GM12878 (cell line): Measurements from ENCODE around the gene METTL9. TPM values are rescaled to one million over a fixed set of nuclear protein-coding genes. Genes with fewer than 3 reads are reported as not detected.

ENCODE experiments used
- ATF7 ChIP-seq: fragments of 450-650 bp; IDR thresholded peaks from 2 replicates; pipeline ENCODE4 v1.6.1; 2016; ENCODE audit warnings: low read depth, mild to moderate bottlenecking
- CBFB ChIP-seq: IDR thresholded peaks from 2 replicates; pipeline ENCODE4 v1.6.1; 2016; ENCODE audit warnings: antibody characterized with exemption, low read depth
- CBX5 ChIP-seq: sonication (generic); IDR thresholded peaks from 2 replicates; pipeline ENCODE4 v1.6.1; 2016; ENCODE audit warnings: low read depth, moderate library complexity, mild to moderate bottlenecking, inconsistent platforms
- CHD4 ChIP-seq: fragments of 200-600 bp; sonication (generic); IDR thresholded peaks from 2 replicates; pipeline ENCODE4 v1.6.1; 2016; ENCODE audit warnings: mild to moderate bottlenecking
- E2F8 ChIP-seq: fragments of 450-650 bp; IDR thresholded peaks from 2 replicates; pipeline ENCODE4 v1.6.1; 2018; ENCODE audit warnings: mild to moderate bottlenecking, low read depth, moderate library complexity; ENCODE audit not compliant: partially characterized antibody
- IKZF2 ChIP-seq, 2 experiments: fragments of 450-650 bp; IDR thresholded peaks; 2 replicates each; pipeline ENCODE4 v1.6.1; 2017; ENCODE audit warnings: mild to moderate bottlenecking in 2 of 2, moderate library complexity in 2 of 2
- IRF3 ChIP-seq: fragments of 450-650 bp; IDR thresholded peaks from 2 replicates; pipeline ENCODE4 v1.6.1; 2014; ENCODE audit warnings: mild to moderate bottlenecking
- KDM1A ChIP-seq: fragments of 200-600 bp; sonication (generic); IDR thresholded peaks from 2 replicates; pipeline ENCODE4 v1.6.1; 2016; ENCODE audit warnings: borderline replicate concordance
- KLF5 ChIP-seq: fragments of 450-650 bp; IDR thresholded peaks from 2 replicates; pipeline ENCODE4 v1.6.1; 2014; ENCODE audit warnings: mild to moderate bottlenecking; ENCODE audit not compliant: partially characterized antibody
- MLLT1 ChIP-seq: fragments of 450-650 bp; IDR thresholded peaks from 2 replicates; pipeline ENCODE4 v1.6.1; 2016; ENCODE audit warnings: mild to moderate bottlenecking
- MXI1 ChIP-seq: fragments of 150-350 bp; IDR thresholded peaks from 2 replicates; pipeline ENCODE4 v1.6.1; 2011; ENCODE audit warnings: low read depth, mild to moderate bottlenecking, inconsistent platforms, low read length, improper control_type of control experiment
- PAX5 ChIP-seq: IDR thresholded peaks from 2 replicates; pipeline ENCODE4 v1.6.1; 2011; ENCODE audit warnings: low read depth, low read length, borderline replicate concordance
- PRDM15 ChIP-seq: fragments of 450-650 bp; formaldehyde crosslinking; IDR thresholded peaks from 2 replicates; pipeline ENCODE4 v1.4.0; 2020; ENCODE audit warnings: mild to moderate bottlenecking, moderate library complexity
- RAD51 ChIP-seq: fragments of 450-650 bp; IDR thresholded peaks from 2 replicates; pipeline ENCODE4 v1.6.1; 2016; ENCODE audit warnings: moderate library complexity, mild to moderate bottlenecking, inconsistent platforms
- RELB ChIP-seq: fragments of 450-650 bp; IDR thresholded peaks from 2 replicates; pipeline ENCODE4 v1.6.1; 2017; ENCODE audit warnings: low read depth, mild to moderate bottlenecking, moderate library complexity
- SMAD1 ChIP-seq: fragments of 450-650 bp; IDR thresholded peaks from 2 replicates; pipeline ENCODE4 v1.6.1; 2018; ENCODE audit warnings: mild to moderate bottlenecking, low read depth; ENCODE audit not compliant: partially characterized antibody
- SMC3 ChIP-seq: IDR thresholded peaks from 2 replicates; pipeline ENCODE4 v1.6.1; 2011; ENCODE audit warnings: low read length, improper control_type of control experiment, borderline replicate concordance
- ZNF217 ChIP-seq: fragments of 450-650 bp; IDR thresholded peaks from 2 replicates; pipeline ENCODE4 v1.6.1; 2017; ENCODE audit warnings: antibody characterized with exemption, mild to moderate bottlenecking
- polyA plus RNA-seq, 11 experiments: library from polyadenylated mRNA; depleted of rRNA in 4 of 11; unstranded in 6 of 11; stranded (reverse) in 5 of 11; fragments of >200 nt; fragmentation: Nextera tagmentation in 4 of 11; fragmentation: Illumina TruSeq in 1 of 11; extraction: Ambion mirVana in 4 of 11; extraction: Trizol in 1 of 11; gene quantifications; 1 replicate in 1 of 11; 2 replicates in 10 of 11; pipeline versions ENCODE4 v1.2.1 to v1.2.3, GENCODE V29; 2011 to 2016; ENCODE audit warnings: inconsistent platforms in 2 of 11, missing spikeins in 2 of 11, low read depth in 1 of 11
- total RNA-seq, 4 experiments: library from RNA; depleted of rRNA in 3 of 4; stranded (reverse); fragments of >200 nt in 3 of 4; fragmentation: Illumina TruSeq in 1 of 4; extraction: Trizol in 1 of 4; gene quantifications; 2 replicates each; pipeline versions ENCODE4 v1.2.1 to v1.2.3, GENCODE V29; 2013 to 2021

Gene METTL9
- total and polyA plus RNA-seq, 10 of the 15 experiments (the other 5 are each of a cell fraction or from before 2014, with no cell fraction given) = 19.4 to 119 (median 101) TPM

- peak; percentile 35; the same call in 1 of the 2 replicates for TF ChIP-seq MXI1
- 0 out of 2 replicates have a peak, but pooled peaks have one; percentile 23 for TF ChIP-seq ATF7
- peak; percentile 63; the same call in 1 of the 2 replicates for TF ChIP-seq IRF3
- peak; percentile 67 for TF ChIP-seq SMAD1
- TF ChIP-seq ZNF217 = peak; percentile 38; the same call in 1 of the 2 replicates
- TF ChIP-seq CHD4 = no peak
- peak; percentile 72 for TF ChIP-seq MLLT1
- peak; percentile 92; the same call in 1 of the 2 replicates for TF ChIP-seq CBX5
- peak; percentile 68 for TF ChIP-seq E2F8
- no peak for TF ChIP-seq KDM1A
- TF ChIP-seq RELB = peak; percentile 81
- TF ChIP-seq IKZF2 (IDR thresholded peaks at IDR 0.05) = no peak; a peak in 1 of 4 replicates
- no peak for TF ChIP-seq PRDM15 (CRISPR knock-in tag)
- no peak for TF ChIP-seq SMC3
- TF ChIP-seq RAD51 = no peak
- peak; percentile 89 for TF ChIP-seq KLF5
- TF ChIP-seq PAX5 = no peak; the same call in 1 of the 2 replicates
- TF ChIP-seq CBFB = peak; percentile 81
These were observed at the start of gene METTL9 (continued) for GRCh38 chr16:21599122-21600030.
